ACC112 (cell line): ENCODE data around the gene CEP170.
"Not testable (repeated sequence)": the region's sequence is repeated elsewhere in the genome, so short reads cannot be mapped to it uniquely, and the experiment has no call there.

Source experiments
- H2AFZ ChIP-seq: fragments of 200-600 bp; sonication (generic); one replicate; pipeline ENCODE4 v1.6.0; 2017; ENCODE audit warnings: antibody characterized with exemption, low read length; ENCODE audit not compliant: unreplicated experiment
- H3K27ac ChIP-seq: fragments of 200-600 bp; sonication (generic); 2 replicates; pipeline ENCODE4 v1.5.1; 2014; ENCODE audit warnings: low read depth, mild to moderate bottlenecking, antibody characterized with exemption, low read length, moderate library complexity
- H3K27me3 ChIP-seq: fragments of 200-600 bp; sonication (generic); 2 replicates; pipeline ENCODE4 v1.6.1; 2014; ENCODE audit warnings: mild to moderate bottlenecking, antibody characterized with exemption, low read length, moderate library complexity, mixed read lengths; ENCODE audit not compliant: insufficient read depth
- H3K36me3 ChIP-seq: fragments of 200-600 bp; sonication (generic); 2 replicates; pipeline ENCODE4 v1.6.1; 2016; ENCODE audit warnings: mild to moderate bottlenecking, antibody characterized with exemption, low read length, moderate library complexity, mixed read lengths; ENCODE audit not compliant: insufficient read depth
- H3K4me1 ChIP-seq: fragments of 200-600 bp; sonication (generic); one replicate; pipeline ENCODE4 v1.6.1; 2016; ENCODE audit warnings: low read length, mixed read lengths; ENCODE audit not compliant: insufficient read depth, unreplicated experiment, control insufficient read depth
- H3K4me3 ChIP-seq: fragments of 200-600 bp; sonication (generic); 2 replicates; pipeline ENCODE4 v1.5.1; 2014; ENCODE audit warnings: mild to moderate bottlenecking, low read depth, low read length
- H3K79me2 ChIP-seq: fragments of 200-600 bp; sonication (generic); one replicate; pipeline ENCODE4 v1.6.0; 2016; ENCODE audit warnings: low read length; ENCODE audit not compliant: control insufficient read depth, unreplicated experiment, insufficient read depth

CEP170 gene

DNA sequence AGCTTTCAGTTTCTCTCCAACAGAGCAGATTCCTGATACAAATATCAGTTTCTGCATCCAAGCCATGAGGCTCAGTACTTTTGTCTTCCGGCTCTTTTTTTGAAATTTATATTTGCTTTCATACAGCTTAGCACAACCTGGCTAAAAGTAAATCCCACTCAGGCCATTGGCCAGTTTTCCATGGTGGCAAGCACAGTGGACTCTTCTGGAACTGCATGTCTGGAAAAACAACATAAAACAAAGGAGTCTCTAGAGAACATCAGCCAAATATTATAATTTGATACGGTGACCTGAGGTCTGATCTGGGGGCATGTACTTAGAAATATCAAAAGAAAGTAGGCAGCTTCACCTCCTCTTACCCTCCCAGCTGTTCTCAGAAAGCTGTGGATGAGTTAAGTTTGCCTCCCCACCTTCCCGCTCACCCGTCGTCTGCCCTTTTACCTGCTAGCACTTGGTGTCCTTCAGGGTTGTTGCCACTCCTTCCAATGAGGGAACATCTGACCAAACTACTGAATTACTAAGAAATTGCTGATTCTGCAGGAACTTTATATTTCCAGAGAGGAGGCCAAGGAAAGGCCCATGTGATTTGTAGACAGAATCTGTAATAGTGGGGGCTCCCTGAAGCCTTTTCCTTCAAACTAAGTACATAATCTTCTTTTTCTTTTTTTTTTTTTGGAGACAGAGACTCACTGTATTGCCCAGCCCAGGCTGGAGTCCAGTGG lies 136.3 kb downstream of the CEP170 start:
- not testable (repeated sequence) for H3K27ac ChIP-seq, H3K4me1 ChIP-seq, H3K36me3 ChIP-seq, H3K4me3 ChIP-seq, H3K27me3 ChIP-seq, H3K79me2 ChIP-seq, H2AFZ ChIP-seq

DNA sequence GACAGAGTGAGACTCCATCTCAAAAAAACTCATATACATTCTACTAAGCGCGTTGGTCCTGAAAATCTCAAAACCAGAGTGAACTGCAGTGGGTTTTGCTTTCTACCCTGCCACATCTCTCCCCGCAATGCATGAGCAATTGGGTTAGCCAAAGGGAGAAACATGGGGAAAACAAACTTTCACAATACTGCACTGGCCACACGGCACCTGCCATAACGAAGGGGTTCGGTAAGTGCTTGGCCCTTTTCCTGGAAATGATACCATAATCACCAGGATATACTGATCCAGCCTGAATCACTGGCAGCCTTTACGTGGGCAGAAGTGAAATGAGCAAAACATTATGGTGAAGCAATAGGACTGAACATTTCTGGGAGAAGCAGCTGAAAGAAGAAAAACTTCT lies 138.9 kb downstream of the CEP170 start:
- not testable (repeated sequence) for H3K36me3 ChIP-seq, H3K79me2 ChIP-seq, H3K27me3 ChIP-seq, H3K27ac ChIP-seq, H2AFZ ChIP-seq, H3K4me3 ChIP-seq, H3K4me1 ChIP-seq

DNA sequence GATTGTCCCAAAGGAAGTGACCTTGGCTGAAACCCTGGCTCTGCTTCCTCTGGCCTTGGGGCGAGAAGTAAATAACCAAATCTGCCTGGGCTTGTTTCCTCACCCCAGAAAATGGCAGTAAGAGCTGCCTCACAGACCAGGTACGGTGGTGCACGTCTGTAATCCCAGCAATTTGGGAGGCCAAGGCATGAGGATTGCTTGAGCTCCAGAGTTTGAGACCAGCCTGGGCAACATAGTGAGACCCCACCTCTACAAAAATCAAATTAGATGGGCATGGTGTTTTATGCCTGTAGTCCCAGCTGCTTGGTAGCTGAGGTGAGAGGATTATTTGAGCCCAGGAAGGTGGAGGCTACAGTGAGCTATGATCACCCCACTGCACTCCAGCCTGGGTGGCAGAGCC lies 140.3 kb downstream of the CEP170 start:
- H3K4me3 ChIP-seq, H3K4me1 ChIP-seq, H3K27ac ChIP-seq, H3K36me3 ChIP-seq, H3K27me3 ChIP-seq, H3K79me2 ChIP-seq, H2AFZ ChIP-seq: not testable (repeated sequence)

DNA sequence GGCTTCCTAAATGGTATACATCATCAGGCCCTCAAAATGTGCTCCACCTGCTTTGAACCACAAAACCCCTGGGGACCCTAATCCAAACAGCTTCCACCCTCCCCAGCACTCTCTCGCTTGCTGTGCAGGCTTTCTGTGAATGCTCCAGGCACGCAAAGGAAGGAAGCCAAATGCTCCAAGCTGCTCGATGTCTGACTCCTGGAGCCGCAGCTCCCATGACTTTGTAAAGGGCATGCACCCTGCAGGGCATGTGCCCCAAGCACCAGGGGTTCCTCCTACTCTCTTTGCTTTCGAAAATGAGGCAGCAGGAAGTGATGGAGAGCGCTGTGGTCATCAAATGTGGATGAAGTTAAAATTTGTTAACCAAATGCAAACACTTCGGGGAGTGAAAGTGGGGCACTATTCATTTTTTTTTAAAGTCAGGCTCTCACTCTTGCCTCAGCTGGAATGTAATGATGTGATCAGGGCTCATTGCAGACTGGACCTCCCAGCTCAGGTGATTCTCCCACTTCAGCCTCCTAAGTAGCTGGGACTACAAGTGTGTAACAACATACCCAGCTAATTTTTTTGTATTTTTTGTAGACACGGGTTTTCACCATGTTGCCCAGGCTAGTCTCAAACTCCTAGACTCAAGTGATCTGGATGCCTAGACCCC lies 140.9 kb downstream of the CEP170 start:
- H2AFZ ChIP-seq, H3K36me3 ChIP-seq, H3K27ac ChIP-seq: not testable (repeated sequence)

DNA sequence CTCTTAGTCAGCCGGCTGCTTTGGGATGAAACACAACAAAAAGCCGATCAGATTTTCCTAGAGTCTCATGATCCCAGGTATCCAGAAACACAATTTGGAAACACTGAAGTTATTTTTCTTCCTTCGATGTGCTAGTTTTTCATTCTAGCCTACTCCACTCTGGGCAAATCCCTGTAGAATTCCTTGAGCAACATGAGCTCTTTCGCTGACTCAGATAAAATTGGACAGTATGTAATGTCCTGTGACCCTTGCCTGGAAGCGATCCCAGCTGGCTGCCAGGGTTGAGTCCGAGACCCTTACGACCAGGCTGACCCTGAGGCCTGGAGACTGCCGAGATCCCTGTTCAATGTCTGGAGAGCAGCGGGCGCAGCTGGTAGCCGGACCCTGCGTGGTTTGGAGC lies 147.9 kb downstream of the CEP170 start:
- not testable (repeated sequence) for H3K27ac ChIP-seq, H3K36me3 ChIP-seq

More for the DNA sequence above, 140.9 kb downstream of the CEP170 start:
- not testable (repeated sequence) for H3K4me1 ChIP-seq, H3K27me3 ChIP-seq, H3K79me2 ChIP-seq
- peak overlapping the region; percentile 43 for H3K4me3 ChIP-seq

DNA sequence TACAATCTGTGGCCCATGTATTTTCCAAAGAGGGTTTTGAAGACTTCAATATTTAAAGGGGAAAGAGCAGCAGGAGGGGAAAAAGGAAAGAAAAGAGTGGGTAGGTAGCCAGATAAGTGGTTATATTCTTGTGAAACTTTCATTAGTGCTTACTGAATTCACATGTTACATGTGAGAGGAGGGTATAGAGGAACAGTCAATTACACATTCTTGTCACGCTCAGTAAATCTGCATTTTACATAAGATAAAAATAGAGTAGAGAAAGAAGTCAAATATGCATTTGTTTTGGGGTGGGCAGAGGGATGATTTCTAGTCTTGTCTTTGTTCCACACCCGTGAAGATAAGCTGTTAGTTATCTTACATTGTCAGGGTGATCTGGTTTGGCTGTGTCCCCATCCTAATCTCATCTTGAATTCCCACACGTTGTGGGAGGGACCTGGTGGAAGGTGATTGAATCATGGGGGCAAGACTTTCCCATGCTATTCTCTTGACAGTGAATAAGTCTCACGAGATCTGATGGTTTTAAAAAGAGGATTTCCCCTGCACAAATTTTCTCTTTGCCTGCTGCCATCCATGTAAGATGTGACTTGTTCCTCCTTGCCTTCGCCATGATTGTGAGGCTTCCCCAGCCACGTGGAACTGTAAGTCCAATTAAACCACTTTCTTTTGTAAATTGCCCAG lies 149.3 kb downstream of the CEP170 start:
- not testable (repeated sequence) for H3K4me1 ChIP-seq, H3K27me3 ChIP-seq, H2AFZ ChIP-seq, H3K36me3 ChIP-seq, H3K79me2 ChIP-seq, H3K4me3 ChIP-seq, H3K27ac ChIP-seq

More for the DNA sequence above, 147.9 kb downstream of the CEP170 start:
- H3K4me3 ChIP-seq, H3K79me2 ChIP-seq, H3K4me1 ChIP-seq, H3K27me3 ChIP-seq: not testable (repeated sequence)
- H2AFZ ChIP-seq, result peak overlapping the region; percentile 14

DNA sequence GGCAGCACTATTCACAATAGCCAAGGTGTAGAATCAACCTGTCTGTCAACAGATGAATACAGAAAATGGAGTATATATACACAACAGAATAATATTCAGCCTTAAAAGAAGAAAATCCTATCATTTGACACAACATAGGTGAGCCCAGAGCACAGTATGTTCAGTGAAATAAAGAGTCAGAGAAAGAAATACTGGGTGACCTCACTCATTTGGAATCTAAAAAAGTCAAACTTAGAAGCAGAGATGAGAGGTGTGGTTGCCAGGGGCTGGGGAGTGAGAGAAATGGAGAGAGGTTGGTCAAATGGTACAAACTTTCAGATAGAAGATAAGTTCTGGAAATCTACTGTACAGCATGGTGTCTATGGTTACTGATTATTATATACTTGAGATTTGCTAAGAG lies 150.0 kb downstream of the CEP170 start:
- not testable (repeated sequence) for H3K79me2 ChIP-seq, H2AFZ ChIP-seq, H3K36me3 ChIP-seq, H3K4me3 ChIP-seq, H3K27me3 ChIP-seq, H3K4me1 ChIP-seq, H3K27ac ChIP-seq

DNA sequence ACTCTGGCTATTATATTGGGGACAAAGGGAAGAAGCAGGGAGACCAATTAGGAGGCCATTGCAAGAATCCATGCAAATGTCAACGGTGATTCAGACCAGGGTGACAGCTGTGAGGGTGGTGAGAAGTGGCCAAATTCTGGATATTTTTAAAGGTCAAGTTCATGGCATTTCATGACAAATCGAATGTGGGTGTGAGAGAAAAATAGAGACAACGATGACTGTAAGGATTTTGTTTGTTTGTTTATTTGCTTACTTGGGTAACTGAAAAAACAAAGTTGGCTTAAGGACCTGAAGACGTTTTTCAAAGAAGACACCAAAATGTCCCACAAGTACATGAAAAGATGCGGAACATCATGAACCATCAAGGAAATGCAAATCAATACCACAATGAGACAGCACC lies 150.6 kb downstream of the CEP170 start:
- not testable (repeated sequence) for H3K4me1 ChIP-seq, H3K27ac ChIP-seq, H3K36me3 ChIP-seq, H3K27me3 ChIP-seq, H3K4me3 ChIP-seq, H3K79me2 ChIP-seq, H2AFZ ChIP-seq

DNA sequence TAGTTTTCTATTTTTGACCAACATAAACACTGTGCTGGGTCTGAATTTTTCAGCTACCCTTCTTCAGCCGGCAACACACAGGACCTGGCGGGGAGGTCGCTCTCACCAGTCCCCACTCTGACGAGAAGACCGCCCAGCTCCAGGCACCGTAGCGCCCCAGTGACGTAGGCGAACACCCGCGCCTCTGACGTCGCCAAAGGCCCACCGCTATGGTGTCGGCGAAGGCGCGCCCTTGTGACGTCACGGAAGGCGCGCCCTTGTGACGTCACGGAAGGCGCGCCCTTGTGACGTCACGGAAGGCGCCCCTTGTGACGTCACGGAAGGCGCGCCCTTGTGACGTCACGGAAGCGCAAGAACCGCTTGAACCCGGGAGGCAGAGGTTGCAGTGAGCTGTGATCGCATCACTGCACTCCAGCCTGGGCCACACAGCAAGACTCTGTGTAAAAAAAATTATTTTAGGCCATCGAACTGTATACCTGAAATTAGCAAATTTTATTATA lies 153.5 kb downstream of the CEP170 start:
- Histone ChIP-seq H3K4me3 (peak overlapping the region; percentile 67), H2AFZ (peak overlapping the region; percentile 72), H3K27ac (peak overlapping the region; percentile 52; the same call in 1 of the 2 replicates)
- not testable (repeated sequence) for H3K27me3 ChIP-seq, H3K36me3 ChIP-seq, H3K79me2 ChIP-seq, H3K4me1 ChIP-seq

DNA sequence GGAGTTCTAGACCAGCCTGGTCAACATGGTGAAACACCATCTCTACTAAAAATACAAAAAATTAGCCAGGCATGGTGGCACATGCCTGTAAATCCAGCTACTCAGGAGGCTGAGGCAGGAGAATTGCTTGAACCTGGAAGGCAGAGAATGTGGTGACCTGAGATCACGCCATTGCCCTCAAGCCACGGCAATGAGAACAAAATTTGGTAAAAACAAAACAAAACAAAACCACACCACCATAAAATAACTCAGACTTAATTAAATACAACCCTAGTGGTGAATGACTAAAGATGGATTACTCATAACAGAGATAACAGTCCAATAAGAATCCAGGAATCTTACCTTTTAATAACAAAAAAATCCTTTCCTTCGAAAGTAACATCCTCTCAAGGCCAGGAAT lies 167.7 kb downstream of the CEP170 start:
- H3K4me1 ChIP-seq, H2AFZ ChIP-seq, H3K36me3 ChIP-seq, H3K27me3 ChIP-seq, H3K4me3 ChIP-seq, H3K79me2 ChIP-seq, H3K27ac ChIP-seq: not testable (repeated sequence)
